Endometrium (tissue), 2 donors: Measurements from ENCODE around the gene GALNT12.

Source experiments
- FAIRE-seq: peaks from 2 replicates; lab custom pipeline; 2012; peaks lifted over from hg19 to GRCh38; lab: Jason Lieb, UNC
- donor health status: control.
- donor health status: control.

GALNT12 gene

GRCh38 chr9:98881356-98881755, 73.9 kb downstream of the GALNT12 start:
- FAIRE-seq: no peak

DNA sequence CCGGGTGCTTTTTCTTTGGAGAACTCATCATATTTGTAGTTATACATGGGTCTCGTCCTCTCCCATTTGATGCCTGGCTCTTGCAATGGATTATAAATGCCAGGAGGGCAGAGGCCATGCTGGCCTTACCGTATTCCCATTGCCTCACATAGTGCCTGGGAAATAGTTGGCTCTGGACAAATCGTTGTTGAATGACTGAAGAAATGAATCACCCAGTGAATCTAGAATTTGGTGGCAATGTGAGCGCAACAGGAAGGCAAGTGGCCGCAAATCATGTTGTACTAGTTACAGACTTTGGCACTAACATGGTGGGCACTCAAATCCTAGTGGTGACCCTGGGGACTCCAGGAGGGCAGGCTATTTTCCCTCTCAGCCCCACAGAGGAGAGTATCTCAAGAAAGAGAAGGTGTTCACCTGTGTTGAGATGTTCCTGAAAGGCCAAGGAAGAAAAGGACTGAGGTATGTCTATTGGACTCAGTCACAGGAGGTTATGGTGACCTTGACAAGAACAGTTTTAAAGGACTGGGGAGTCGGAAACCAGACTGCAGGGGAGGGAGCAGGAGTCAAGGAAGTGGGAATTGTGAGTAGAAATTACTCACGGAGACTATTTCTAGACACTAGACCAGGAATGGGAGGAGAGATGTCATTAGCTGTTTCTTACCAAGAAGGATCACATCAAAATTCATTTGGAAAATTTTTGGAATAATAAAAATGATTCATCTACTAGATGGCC, 74.5 kb downstream of the GALNT12 start:
- no peak for FAIRE-seq

- no peak for FAIRE-seq
Measured at GRCh38 chr9:98882569-98882923, 75.1 kb downstream of the GALNT12 start.

DNA sequence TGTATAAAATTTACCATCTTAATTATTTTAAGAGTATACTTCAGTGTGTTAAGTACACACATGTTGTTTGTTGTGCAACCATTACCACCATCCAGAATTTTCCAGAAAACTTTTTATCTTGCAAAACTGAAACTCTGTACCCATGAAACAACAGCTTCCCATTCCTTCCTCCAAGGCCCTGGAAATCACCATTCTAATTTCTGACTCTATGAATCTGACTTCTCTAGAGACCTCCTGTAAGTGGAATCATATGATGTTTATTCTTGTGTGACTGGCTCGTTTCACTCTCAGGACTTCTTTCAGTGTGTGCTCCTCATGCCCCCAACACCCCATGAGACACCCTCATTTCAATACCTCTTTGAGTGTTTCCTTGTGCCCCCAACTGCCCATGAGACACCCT, 75.8 kb downstream of the GALNT12 start:
- no peak for FAIRE-seq

GRCh38 chr9:98884849-98885248, 77.4 kb downstream of the GALNT12 start:
- no peak for FAIRE-seq

GRCh38 chr9:98885575-98886295, 78.3 kb downstream of the GALNT12 start:
- FAIRE-seq: no peak

- no peak for FAIRE-seq
Measured at GRCh38 chr9:98886691-98887229, 79.3 kb downstream of the GALNT12 start.

- no peak for FAIRE-seq
Measured at GRCh38 chr9:98887918-98888510, 80.5 kb downstream of the GALNT12 start.

- FAIRE-seq: no peak
Measured at GRCh38 chr9:98888801-98889421, 81.4 kb downstream of the GALNT12 start.

GRCh38 chr9:98890256-98890655, 82.8 kb downstream of the GALNT12 start:
- no peak for FAIRE-seq

DNA sequence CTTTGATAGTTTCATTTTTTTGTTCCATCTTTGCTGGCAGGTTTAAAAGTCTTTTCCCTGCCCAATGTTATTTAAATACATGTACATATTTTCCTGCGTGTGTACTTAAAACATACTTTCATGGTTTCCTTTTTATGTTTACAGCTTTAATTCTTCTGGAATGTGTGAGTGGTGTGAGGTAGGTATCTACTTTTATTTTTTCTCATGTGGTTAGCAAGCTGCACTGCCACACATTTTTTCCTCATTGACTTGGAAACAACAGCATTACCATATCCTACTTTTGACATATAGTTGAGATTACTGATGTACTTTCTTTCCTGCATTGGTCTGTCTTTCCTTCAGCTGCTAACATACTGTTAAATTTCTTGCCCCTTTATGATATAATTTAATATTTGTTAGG, 84.8 kb downstream of the GALNT12 start:
- no peak for FAIRE-seq

DNA sequence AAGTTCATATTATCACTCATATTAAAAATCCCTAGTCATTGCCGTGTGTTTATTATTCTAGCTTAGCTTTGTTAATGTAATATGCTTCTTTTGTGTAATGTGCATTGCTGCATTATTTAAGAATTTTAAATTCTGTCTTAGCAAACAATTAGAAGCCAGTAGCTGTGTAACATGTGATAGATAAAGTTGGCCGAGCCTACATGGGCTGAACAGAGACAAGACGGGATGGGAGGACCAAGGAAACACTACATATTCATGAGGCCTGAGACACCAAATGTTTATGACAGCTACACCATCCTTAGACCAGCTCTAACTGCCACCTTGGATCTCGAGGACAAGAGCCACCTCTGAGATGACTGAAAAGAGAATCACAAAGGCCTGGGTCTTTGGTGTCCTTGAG, 85.2 kb downstream of the GALNT12 start:
- no peak for FAIRE-seq

DNA sequence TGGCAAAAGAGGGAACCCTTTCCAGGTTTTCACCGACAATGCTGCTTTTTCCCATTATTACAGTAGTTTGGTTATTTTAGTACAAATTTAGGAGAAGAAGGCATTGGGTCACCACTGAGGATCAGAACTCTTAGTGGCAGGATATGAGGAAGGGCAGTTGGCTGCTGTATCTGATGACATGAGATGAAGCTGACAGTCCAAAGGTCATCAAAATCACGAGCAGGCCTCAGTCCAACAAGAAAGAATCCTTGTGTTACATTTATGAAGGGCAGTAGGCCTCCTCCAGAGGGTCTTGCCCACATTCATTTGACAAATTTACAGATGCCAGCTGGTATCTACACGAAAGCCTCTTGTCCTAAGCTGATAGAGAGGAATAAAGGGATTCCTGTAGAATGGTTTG, 86.7 kb downstream of the GALNT12 start:
- FAIRE-seq: no peak

GRCh38 chr9:98894761-98895160, 87.3 kb downstream of the GALNT12 start:
- FAIRE-seq: no peak

GRCh38 chr9:98896632-98897031, 89.2 kb downstream of the GALNT12 start:
- FAIRE-seq: no peak

GRCh38 chr9:98897745-98898144, 90.3 kb downstream of the GALNT12 start:
- FAIRE-seq: no peak

- peak; percentile 23 for FAIRE-seq
Measured at GRCh38 chr9:98899408-98900056, 92.1 kb downstream of the GALNT12 start.
